HL-60/S4 treated with retinoic acid at 250 ng/mL for 4 days and 3 days (cell line): ENCODE measurements around the gene KCNT2.
"Not testable (repeated sequence)": the region's sequence is repeated elsewhere in the genome, so short reads cannot be mapped to it uniquely, and the experiment has no call there.

ENCODE experiments used
- in situ Hi-C: fragments of 300-500 bp; cut with MboI; formaldehyde crosslinking; loops from 2 replicates; pipeline ENCODE4 v1.7.0; 2022; ENCODE audit warnings: low sequenced_read_pairs

Gene KCNT2

DNA sequence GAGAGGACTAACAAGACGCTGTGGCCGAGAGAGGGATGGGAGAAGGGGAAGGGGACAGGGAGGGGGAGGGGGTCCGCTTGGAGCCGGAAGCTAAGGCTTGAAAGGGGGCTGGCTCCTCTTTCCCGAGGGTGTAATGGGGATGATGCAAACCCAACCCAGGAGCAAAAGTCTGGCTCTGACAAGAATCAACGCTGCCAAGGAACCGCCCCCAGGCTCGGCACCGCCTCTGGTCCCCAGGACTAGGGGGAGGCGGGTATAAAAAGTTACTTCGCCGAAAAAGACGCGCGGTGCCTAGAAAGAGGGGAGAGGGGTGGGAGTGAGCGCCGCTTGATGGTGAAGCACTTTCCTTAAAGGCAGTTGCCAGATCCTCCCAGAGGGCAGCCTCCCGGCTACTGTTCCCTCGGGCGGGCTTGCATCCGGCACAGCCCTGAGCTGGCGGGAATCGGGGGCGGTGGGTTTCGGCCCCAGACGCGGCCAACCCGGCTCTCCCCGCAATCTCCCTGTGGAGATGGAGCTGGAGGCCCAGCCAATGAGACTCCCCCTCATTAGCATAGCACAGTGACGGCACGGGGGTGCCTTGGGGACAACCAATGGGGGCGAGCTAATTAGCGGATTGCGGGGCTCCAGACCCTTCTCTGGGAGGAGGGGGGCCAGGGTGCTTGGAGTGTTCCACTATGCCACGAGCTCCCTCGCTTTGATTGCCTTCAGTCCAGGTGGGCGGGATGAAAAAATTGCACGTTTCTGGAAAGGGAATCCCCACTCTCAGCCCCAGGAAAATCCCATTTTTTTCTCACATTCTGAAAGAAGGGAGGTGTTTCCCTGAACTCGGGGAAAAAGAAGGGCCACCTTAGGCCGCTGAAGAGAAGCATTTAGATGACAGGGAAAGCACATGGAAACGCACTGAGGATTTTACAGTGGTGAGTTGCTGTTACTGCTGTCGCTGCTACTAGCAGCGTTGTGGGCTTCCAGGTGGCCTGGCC, at the start of gene KCNT2:
KCNT2 (minus strand) TSS at position 51 of the 980 bp plus-strand sequence. CDS start 131 bp downstream, outside the sequence.
- in situ Hi-C loops = no loop called here

DNA sequence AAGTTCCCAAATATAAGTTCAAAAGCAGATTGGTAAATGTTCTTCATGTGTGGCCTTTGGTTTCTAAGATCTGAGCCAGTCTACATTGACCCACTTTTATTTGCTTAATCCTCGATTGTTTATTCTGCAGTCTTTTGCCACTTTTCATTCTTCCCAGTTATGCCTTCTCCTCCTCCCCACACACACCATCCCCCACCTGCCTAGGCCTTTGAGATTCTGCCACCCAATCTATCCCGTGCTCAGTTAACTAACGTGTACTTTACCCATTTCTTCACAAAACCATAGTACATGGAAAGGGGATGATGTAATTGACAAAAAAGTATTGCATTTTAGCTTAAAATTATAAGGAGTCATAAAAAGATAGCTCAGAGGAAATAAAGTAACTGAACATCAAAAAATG, 47.3 kb upstream of the KCNT2 start:
- in situ Hi-C loops = no loop called here

DNA sequence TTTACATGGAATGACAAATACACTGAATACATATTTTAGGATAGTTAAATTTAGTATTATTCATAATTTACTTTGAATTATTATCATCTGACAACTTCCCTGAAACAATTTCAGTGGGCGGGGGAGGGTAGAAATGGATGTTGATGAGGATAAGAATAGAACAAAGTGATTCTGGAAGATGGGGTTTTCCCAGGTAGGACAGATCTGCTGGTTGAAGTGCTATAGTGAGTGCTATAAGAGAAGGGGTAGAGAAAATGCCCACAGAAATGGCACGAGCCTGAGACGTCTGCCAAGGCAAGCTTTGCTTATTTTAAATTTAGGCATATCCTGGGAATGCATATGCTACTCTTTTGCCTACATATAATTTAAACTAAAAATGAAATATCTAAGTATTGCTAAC, 46.8 kb upstream of the KCNT2 start:
- in situ Hi-C loops = no loop called here

DNA sequence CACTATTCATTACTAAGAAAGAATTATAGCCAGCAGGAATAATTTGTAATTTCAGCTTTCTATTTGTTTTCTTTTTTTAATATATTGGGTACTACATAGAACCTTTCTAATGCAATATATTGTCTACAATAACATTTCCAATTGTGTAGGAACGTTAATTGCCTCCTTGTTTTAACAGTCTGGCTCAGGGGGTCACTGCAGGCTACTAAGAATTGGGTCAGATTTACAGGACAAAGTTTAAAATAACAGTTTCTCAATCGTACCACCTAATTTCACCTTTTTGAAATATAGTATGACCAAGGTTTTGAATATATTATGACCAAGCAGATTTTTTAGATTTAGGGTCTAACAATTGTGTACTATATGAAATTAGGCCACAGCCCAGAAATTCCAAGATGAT, 46.0 kb upstream of the KCNT2 start:
- in situ Hi-C loops = no loop called here

DNA sequence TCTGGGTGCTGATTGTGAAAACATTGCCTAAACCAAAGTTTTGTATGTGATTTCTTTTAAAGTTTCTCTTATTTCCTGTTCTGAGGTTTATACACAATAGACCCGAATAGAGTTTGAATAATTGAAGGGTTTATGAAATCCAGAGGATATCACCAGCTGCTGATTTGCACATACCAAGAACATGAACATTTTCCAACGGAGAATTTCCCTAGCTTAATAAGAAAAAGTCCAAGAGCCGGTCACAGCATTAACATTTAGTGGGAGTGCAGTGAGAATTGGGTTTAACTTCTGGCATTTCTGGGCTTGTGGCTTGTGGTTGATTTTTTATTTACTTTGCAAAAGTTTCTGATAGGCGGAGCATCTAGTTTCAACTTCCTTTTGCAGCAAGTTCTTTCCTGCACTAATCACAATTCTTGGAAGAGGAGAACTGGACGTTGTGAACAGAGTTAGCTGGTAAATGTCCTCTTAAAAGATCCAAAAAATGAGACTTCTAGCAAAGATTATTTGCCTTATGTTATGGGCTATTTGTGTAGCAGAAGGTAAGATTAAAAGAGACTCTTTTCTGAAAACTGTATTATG, 43.5 kb upstream of the KCNT2 start, which contains the start of gene CFH:
CFH (plus strand) TSS at position 407 of the 579 bp plus-strand sequence; CDS start at position 482, 75 bp downstream.
- in situ Hi-C loops = no loop called here

DNA sequence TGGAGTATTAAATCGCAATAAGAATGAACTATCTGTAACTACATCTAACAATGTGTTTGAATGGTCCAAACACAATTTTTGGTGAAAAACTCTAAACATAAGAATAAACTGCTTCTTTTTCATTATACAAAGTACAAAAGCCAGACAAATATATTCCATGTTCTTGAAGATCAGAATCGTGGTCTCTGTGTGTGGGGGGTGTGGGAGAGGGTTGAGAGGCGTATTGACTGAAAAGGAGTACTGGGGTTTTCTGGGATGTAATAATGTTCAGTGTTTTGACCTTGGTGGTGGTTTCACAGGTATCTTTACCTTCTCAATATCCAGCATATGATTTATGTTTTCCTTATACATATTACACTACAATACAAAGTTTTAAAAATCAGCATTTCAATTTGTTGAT, 42.8 kb upstream of the KCNT2 start:
- in situ Hi-C loops = no loop called here

DNA sequence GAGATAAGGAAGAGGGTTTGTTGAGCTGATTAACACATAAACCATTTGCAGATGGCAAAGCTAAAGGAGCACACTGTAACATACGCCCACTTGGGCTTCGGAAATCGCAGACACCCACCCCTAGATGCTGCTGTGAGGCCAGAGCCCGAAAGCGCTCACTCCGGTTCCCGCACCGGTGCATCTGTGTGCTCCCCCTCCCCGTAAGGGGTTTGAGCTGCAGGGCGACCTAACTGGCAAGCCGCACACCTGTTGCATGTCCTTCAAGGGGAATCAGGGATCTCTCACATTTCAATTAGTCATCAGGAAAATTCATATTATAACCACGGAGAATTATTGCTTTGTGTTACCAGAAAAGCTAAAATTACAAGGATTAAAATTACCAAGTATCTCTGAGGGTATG, 42.2 kb upstream of the KCNT2 start:
- in situ Hi-C loops = no loop called here

DNA sequence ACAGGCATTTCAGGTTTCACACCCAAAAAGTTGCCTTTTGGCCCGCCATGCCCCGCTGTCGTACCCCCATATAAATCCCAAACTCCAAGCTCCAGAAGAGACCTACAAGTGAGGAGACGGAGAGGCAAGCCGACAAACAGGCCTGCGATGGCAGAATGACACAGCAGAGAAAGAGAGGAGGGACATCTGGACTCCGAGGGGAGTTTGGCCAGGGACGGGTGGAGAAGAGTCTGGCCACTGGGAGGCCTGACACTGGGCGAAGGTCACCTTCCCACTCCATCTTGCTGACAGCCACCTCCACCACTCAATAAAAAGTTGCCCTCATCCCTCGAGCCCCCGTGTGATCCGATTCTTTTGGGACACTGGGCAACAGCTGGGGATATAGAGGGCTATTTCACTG, 41.8 kb upstream of the KCNT2 start:
- in situ Hi-C loops = no loop called here

DNA sequence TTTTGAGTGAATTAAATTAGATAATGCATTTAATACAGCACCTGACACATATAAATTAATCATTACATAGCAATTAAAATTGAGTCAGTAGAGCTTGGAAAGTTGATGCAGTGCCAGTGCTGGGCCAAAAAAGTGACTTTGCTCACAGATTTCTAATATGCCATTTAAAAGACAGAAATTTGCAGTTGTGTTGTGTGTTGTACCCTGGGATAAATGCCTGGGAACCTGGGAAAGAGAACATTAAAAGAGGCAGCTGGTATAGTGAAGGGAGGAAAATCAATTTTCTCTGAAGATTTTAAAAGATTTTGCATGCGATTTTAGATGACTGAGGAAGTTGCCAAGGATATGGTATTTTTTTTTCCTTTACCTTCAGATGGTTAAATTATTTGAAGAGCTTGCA, 32.7 kb upstream of the KCNT2 start:
- in situ Hi-C loops = no loop called here

DNA sequence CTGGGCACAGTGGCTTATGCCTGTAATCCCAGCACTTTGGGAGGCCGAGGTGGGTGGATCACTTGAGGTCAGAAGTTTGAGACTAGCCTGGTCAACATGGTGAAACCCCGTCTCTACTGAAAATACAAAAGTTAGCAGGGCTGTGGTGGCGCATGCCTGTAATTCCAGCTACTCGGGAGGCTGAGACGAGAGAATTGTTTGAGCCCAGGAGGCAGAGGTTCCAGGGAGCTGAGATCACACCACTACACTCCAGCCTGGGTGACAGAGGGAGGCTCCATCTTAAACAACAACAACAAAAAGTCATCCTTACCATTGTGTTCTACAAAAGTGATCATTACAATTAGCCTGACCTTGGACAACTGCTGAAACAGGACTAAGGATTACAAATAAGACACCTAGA, 31.1 kb upstream of the KCNT2 start:
- in situ Hi-C loops = not testable (repeated sequence)

DNA sequence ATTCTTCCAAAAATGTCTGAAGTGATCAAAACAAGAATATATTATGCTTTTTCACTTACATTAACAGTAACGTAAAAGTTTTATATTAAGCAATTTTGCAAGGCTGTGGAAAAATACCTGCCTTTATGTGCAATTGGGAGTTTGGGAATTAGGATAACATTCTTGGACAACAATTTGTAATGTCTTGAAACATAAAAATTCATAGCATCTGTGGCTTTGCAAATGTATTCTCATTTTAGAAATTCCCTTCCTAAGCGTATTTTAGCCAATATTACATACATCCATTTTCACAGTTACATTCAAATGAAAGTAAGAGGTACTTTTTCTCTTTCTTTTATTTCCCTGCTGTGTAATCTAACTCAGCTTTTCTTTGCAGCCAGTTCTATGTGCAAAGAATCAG, 30.2 kb upstream of the KCNT2 start:
- in situ Hi-C loops = no loop called here

DNA sequence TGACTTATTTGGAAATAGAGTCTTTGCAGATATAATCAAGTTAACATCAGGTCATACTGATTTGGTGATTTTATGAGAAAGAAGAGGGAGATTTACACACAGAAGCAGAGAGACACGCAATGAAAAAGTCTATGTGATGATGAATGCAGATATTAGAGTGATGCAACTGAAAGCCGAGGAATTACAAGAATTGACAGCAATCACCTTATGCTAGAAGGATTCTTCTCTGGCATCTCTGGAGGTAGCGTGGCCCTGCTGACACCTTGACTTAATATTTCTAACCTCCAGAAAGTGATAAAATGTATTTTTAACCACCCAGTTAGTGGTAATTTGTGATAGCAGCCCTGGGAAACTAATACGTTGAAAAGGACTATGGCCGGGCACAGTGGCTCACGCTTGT, 29.4 kb upstream of the KCNT2 start:
- in situ Hi-C loops = no loop called here

DNA sequence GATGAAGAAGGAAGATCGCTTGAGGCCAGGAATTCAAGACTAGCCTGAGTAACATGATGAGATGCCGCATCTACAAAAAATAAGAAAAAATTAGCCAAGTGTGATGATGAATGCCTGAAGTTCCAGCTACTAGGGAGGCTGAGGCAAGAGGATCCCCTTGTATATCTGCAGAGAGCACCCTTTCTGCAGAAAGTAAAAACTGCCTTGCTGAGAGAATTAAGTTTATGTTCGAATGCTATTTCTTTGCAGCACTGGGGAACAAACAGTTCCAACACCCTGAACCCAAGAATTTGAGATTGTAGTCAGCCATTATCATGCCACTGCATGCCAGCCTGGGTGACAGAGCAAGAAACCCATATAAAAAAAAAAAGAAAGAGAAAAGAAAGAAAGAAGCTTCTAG, 20.6 kb upstream of the KCNT2 start:
- in situ Hi-C loops = no loop called here

DNA sequence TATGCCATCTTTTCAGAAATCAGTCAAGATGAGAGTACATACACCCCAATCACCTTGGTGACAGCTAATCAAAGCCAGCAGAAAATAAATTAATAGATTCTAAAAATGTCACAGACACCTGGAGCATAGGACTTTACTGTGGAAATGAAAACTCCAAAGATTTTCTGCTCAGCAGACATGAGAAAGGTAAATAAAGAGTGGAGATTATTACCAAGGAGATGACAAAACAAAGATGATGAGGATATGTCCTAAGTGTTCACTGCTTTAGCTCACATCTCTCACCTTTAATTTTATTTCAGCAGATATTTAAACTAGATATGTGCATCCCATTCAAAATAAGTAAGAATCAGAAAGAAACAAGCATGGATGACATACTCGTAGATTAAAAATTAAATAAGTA, 14.8 kb upstream of the KCNT2 start:
- in situ Hi-C loops = no loop called here

DNA sequence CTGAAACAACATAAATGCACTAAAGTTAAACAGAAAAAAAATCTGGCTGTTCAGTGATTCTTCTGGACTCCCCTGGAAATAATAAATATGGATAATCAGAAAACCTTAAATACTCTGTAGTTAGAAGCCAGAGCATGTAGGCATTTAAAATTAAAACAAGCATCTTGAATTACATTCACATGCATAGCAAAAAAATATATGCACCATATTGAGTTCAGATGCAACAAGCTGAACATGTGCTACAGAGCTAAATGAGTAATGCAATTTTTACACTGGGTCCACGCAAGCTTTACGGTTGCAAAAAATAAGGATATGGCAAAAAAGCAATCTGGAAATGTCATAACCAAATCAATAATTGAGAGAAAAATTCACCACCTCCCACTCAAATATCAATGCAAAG, 11.5 kb upstream of the KCNT2 start:
- in situ Hi-C loops = no loop called here

DNA sequence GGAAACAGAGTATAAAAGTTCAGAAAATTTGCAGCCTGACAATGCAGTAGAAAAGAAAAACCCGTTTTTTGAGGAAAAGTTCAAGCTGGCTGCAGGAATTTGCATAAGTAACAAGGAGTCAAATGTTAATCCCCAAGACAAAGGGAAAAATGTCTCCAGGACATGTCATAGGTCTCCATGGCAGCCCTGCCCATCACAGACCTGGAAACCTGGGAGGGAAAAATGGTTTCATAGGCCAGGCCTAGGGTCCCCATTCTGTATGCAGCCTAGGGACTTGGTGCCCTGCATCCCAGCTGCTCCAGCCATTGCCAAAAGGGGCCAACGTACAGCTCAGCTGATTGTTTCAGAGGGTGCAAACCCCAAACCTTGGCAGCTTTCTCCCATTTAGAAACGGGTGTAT, 3.6 kb upstream of the KCNT2 start:
- in situ Hi-C loops = no loop called here

DNA sequence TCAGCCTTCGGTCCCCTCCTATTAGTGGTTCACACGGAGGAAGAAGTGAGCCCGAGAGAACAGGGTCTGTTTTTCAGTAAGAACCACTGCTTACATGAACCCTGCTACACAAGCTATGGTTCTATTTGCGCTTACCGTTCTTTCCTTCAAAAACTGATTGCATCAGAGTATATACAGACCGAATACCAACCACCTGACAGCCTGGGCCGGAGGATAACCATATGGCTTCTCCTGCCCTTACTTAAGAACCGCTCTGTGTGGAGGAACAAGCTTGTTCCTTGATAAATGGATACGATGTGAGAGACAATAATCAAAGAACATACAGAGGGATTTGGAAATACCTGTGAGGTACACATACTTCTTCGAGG, 1.1 kb upstream of the KCNT2 start:
- in situ Hi-C loops = no loop called here

DNA sequence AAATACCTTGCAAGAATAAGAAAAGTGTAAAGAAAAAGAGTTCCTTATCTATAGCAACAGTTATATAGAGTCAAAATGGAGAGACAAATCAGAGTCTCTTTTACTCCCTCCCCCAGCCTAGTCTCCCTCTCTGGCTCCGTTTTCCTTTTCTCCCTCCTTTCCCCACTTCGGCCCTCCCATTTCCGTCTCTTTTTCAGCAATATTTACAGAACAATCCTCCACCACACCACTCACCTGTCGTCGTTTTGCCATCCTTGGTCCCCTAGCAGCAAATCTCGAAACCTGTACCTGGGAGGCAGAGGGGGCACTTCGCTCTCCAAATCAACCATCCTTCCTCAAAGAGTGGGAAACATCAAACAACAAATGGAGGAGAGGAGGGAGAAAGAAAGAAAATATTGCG, 259 bp downstream of the KCNT2 start:
- in situ Hi-C loops = no loop called here

DNA sequence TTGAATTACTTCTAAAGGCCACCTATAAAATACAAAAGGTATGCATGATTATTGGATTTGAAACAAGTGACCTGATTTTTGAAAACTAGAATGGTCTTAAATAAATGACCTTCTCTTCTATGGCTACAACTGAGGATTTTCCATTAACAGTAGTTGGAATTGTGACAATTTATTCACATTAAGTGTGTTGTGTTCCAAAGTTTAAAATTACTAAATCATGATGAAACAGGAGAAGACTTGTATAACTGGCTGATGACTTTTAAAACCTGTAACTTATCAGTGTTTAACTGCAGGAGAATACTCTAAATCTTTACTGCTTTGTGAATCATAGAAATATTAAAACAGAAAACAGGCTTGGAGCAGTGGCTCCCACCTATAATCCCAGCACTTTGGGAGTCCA, 4.6 kb downstream of the KCNT2 start:
- in situ Hi-C loops = no loop called here

DNA sequence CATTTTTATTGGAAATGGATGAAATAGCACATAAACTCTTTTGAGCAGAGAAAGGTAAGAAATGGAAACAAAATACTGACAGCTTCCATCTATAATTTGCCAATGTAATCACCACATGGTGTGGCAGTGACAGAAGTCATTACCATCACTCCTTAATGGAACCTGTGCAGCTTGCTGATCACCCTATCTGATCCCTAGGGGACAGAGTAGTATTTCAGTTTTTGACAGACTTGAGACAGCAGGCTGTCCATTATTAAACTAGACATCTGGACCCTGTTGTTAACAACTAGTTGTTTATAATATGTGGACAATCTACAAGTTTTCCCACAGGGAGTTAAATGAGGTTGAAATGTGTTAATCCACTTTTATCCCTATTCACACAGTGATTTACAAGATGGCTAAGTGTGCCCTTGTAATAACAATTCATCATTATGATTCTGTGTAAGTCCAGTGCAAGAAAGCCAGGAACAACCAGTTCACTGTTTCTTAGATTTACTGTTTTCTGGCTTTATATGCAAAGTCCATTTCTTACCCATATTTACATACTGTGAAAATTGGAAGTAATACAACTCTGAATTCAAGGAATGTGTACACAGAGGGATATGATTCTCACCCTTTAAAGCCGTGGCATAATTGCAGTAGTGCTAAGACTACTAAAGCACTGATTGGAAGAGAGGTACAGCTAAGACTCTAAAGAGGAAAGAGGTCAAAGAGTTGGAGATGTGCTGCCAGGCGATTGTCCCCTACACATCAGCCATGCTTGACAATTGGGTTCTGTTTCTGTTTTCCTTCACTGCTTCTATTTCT, 9.1 kb downstream of the KCNT2 start:
- in situ Hi-C loops = no loop called here

DNA sequence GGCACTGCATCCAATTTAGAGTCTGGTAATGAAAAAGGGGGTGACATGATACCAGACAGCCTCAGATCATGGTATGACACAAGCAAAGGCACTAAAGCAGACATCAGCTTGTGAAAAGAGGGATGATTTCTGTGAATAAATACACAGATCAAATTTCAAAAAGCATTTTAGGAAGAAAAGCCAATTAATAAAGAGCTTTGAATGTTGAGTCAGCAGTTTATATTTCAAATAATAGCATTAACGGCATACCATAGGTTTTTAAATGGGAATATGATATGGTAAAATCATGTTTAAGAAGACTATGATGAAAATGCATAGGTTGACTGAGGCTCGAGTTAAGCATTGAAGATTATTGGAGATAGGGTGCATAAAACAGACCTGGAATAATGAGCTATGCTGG, 13.5 kb downstream of the KCNT2 start:
- in situ Hi-C loops = no loop called here

DNA sequence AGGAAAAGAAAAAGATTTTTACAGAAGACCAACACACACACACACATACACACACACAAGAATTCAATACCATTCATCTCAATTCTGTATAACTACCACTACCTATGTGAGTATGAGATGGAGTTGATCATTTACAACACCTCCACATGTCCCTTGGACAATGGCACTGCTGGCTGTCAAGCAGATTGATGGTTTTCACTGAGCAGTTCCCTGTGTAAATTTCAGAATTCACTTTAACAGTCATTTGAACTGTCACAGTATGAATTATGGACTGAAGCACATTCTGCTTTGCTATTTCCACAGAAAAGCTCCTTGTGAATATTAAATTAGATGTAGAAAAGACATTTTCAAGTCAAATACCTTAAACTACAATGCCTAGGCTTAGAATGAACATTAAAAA, 14.3 kb downstream of the KCNT2 start:
- in situ Hi-C loops = no loop called here
